Panc1 (cell line): ENCODE measurements around the gene SNX2.

ENCODE experiments used
- POLR2AphosphoS5 ChIP-seq: IDR thresholded peaks from 2 replicates; pipeline ENCODE4 v1.6.1; 2012; ENCODE audit warnings: mild to moderate bottlenecking, low read depth, low read length, moderate library complexity
- TCF7L2 ChIP-seq: IDR thresholded peaks from 2 replicates; pipeline ENCODE4 v1.6.1; 2011; ENCODE audit warnings: mild to moderate bottlenecking, low read depth, low read length, inconsistent platforms
- TF ChIP-seq, protein P1 (sequence below): fragments of 450-650 bp; IDR thresholded peaks from 2 replicates; pipeline ENCODE4 v1.5.1; 2017; ENCODE audit warnings: mild to moderate bottlenecking
- TF ChIP-seq, protein P2 (sequence below), 2 experiments: IDR thresholded peaks; 2 replicates each; pipeline ENCODE4 v1.6.1; 2011 to 2012; ENCODE audit warnings: low read depth in 2 of 2, control low read depth in 1 of 2, low read length in 1 of 2, mild to moderate bottlenecking in 1 of 2, moderate library complexity in 1 of 2; ENCODE audit not compliant: insufficient read depth in 1 of 2

DNA sequence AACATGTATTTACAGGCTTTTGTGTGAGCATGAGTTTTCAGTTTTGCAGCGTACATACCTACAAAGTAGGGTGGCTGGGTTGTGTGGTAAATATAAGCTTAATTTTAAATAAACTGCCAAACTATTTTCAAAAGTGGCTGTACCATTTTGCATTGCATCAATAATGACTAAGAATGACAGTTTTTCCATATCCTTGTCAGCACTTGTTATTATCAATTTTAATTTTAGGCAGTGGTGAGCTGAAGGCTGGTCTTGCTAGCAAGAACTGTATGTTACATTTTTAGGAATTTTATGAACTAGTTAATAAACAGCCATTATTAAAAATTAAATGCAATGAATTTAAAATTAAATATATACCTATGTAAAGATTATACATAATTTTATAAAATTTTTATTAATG, 6.6 kb downstream of the SNX2 start:
- TF ChIP-seq TCF7L2 = no peak
- TF ChIP-seq, protein P1, sequence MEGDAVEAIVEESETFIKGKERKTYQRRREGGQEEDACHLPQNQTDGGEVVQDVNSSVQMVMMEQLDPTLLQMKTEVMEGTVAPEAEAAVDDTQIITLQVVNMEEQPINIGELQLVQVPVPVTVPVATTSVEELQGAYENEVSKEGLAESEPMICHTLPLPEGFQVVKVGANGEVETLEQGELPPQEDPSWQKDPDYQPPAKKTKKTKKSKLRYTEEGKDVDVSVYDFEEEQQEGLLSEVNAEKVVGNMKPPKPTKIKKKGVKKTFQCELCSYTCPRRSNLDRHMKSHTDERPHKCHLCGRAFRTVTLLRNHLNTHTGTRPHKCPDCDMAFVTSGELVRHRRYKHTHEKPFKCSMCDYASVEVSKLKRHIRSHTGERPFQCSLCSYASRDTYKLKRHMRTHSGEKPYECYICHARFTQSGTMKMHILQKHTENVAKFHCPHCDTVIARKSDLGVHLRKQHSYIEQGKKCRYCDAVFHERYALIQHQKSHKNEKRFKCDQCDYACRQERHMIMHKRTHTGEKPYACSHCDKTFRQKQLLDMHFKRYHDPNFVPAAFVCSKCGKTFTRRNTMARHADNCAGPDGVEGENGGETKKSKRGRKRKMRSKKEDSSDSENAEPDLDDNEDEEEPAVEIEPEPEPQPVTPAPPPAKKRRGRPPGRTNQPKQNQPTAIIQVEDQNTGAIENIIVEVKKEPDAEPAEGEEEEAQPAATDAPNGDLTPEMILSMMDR = no peak
- TF ChIP-seq POLR2AphosphoS5 = no peak
- TF ChIP-seq, protein P2, sequence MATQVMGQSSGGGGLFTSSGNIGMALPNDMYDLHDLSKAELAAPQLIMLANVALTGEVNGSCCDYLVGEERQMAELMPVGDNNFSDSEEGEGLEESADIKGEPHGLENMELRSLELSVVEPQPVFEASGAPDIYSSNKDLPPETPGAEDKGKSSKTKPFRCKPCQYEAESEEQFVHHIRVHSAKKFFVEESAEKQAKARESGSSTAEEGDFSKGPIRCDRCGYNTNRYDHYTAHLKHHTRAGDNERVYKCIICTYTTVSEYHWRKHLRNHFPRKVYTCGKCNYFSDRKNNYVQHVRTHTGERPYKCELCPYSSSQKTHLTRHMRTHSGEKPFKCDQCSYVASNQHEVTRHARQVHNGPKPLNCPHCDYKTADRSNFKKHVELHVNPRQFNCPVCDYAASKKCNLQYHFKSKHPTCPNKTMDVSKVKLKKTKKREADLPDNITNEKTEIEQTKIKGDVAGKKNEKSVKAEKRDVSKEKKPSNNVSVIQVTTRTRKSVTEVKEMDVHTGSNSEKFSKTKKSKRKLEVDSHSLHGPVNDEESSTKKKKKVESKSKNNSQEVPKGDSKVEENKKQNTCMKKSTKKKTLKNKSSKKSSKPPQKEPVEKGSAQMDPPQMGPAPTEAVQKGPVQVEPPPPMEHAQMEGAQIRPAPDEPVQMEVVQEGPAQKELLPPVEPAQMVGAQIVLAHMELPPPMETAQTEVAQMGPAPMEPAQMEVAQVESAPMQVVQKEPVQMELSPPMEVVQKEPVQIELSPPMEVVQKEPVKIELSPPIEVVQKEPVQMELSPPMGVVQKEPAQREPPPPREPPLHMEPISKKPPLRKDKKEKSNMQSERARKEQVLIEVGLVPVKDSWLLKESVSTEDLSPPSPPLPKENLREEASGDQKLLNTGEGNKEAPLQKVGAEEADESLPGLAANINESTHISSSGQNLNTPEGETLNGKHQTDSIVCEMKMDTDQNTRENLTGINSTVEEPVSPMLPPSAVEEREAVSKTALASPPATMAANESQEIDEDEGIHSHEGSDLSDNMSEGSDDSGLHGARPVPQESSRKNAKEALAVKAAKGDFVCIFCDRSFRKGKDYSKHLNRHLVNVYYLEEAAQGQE (IDR thresholded peaks at IDR 0.05; ENCODE audit: insufficient read depth in 1 of 2, low read depth in 2 of 2, low read length in 1 of 2) = no peak
